Body of pancreas (tissue), 4 donors: ENCODE data around the gene COMMD3. TPM values are rescaled to one million over a fixed set of nuclear protein-coding genes. Genes with fewer than 3 reads are reported as not detected.
A peak's percentile ranks its signal among the peaks of the same experiment; 100 is the strongest.

ENCODE experiments used
- ATAC-seq: fragments of 150-250 bp; one replicate; pipeline ENCODE4 v1.9.1; 2016
- DNase-seq, 4 donors: peaks; one replicate each; pipeline ENCODE4 v3.0.0-alpha.2; 2019
- H3K27ac ChIP-seq, 4 donors: fragments of 200-600 bp; sonication (generic); 1 replicate in 3 of 4; 2 replicates in 1 of 4; pipeline versions ENCODE4 v1.5.1 to v1.6.1; 2016 to 2019; ENCODE audit warnings: mild to moderate bottlenecking in 1 of 4, mixed read lengths in 1 of 4, moderate library complexity in 1 of 4
- H3K27me3 ChIP-seq, 2 donors: fragments of 200-600 bp; sonication (generic); one replicate each; pipeline ENCODE4 v1.6.0; 2016; ENCODE audit warnings: mild to moderate bottlenecking in 1 of 2
- H3K36me3 ChIP-seq, 2 donors: fragments of 200-600 bp; sonication (generic); replicated peaks in 1 of 2; 2 replicates each; pipeline ENCODE4 v1.5.1; 2016; ENCODE audit warnings: low read depth in 2 of 2; ENCODE audit not compliant: insufficient read depth in 1 of 2
- H3K4me1 ChIP-seq: fragments of 200-600 bp; sonication (generic); one replicate; pipeline ENCODE4 v1.6.0; 2016
- H3K4me3 ChIP-seq, 2 donors: fragments of 200-600 bp; sonication (generic); 1 replicate in 1 of 2; 2 replicates in 1 of 2; pipeline ENCODE4 v1.5.1; 2016 to 2019
- H3K9me3 ChIP-seq, 3 donors: fragments of 200-600 bp; sonication (generic); 1 replicate in 2 of 3; 2 replicates in 1 of 3; pipeline ENCODE4 v1.5.1; 2016
- CTCF ChIP-seq, 7 experiments: fragments of 450-650 bp in 4 of 7; fragments of 200-600 bp in 3 of 7; sonication (generic) in 3 of 7; IDR thresholded peaks; one replicate each; pipeline ENCODE4 v1.5.1; 2016 to 2019; ENCODE audit warnings: antibody characterized with exemption in 7 of 7
- POLR2A ChIP-seq, 3 donors: fragments of 450-650 bp; IDR thresholded peaks; one replicate each; pipeline ENCODE4 v1.6.1; 2016; ENCODE audit warnings: antibody characterized with exemption in 3 of 3, mild to moderate bottlenecking in 2 of 3
- WGBS, 2 donors: methylation state at CpG; one replicate each; pipeline ENCODE4 v1.1.5; 2017; 5-methylcytosine and 5-hydroxymethylcytosine counted together
- intact Hi-C: fragments of 100-400 bp; cut with DNase I; formaldehyde crosslinking; loops from one replicate; pipeline ENCODE4 v1.15.1; 2023
- total RNA-seq, 2 donors: library from RNA; depleted of rRNA; stranded (reverse); fragments of >200 nt; gene quantifications; one replicate each; pipeline ENCODE4 v1.1.0, GENCODE V29; 2016

The COMMD3 gene
- total RNA-seq, 2 donors from 2014 or later: 14.8 to 32.7 TPM

GRCh38 chr10:22339761-22340328 lies 23.7 kb downstream of the COMMD3 start:
- Histone ChIP-seq H3K27me3 (peaks cover 13 to 43% of the 10 kb centered on the region in 2 donors), H3K4me1 (peaks cover 30% of the 10 kb centered on the region), H3K27ac (peak overlapping the region in 3 of 4 donors; percentile 93 to 98 (median 97)), H3K9me3 (no peaks in the 10 kb centered on the region), H3K4me3 (peak overlapping the region in 1 of 2 donors; percentile 52), H3K36me3 (no peaks in the 10 kb centered on the region)
- intact Hi-C loops: no loop called here
- DNase-seq: no peak
- ATAC-seq: no peak
- 1% methylated on average over 13 of the region's 13 CpGs for WGBS, 2 donors
- TF ChIP-seq CTCF (IDR thresholded peaks at IDR 0.05): no peak
- no peak for TF ChIP-seq POLR2A (IDR thresholded peaks at IDR 0.05)

- 1% methylated on average over 19 to 98 of the region's 98 CpGs for WGBS, 2 donors
- H3K27me3 ChIP-seq: peaks cover 8 to 43% of the 10 kb centered on the region in 2 donors
- intact Hi-C loops: no loop called here
These were observed 24.4 kb downstream of the COMMD3 start for GRCh38 chr10:22340329-22341189.

GRCh38 chr10:22341190-22341925 lies 25.2 kb downstream of the COMMD3 start:
- WGBS, 2 donors: 2 to 12% methylated on average over 13 to 40 of the region's 40 CpGs
- H3K27me3 ChIP-seq: peaks cover 3 to 43% of the 10 kb centered on the region in 2 donors
- no peaks in the 10 kb centered on the region for H3K9me3 ChIP-seq
- H3K4me1 ChIP-seq: peaks cover 21% of the 10 kb centered on the region
- intact Hi-C loops: no loop called here
- peak overlapping the region; percentile 86 to 98 (median 95) for H3K27ac ChIP-seq
- H3K4me3 ChIP-seq: peak overlapping the region; percentile 52 to 89
- TF ChIP-seq CTCF (IDR thresholded peaks at IDR 0.05): no peak
- TF ChIP-seq POLR2A (IDR thresholded peaks at IDR 0.05): no peak
- peak in 1 of 4 donors; percentile 62 for DNase-seq
- peak; percentile 41 for ATAC-seq
- H3K36me3 ChIP-seq: no peaks in the 10 kb centered on the region

More at GRCh38 chr10:22340329-22341189, 24.4 kb downstream of the COMMD3 start:
- Histone ChIP-seq H3K4me3 (peak overlapping the region; percentile 52 to 89), H3K36me3 (no peaks in the 10 kb centered on the region), H3K27ac (peak overlapping the region; percentile 86 to 98 (median 95)), H3K4me1 (peaks cover 28% of the 10 kb centered on the region), H3K9me3 (no peaks in the 10 kb centered on the region)
- peak; percentile 57 to 77 (median 76) for TF ChIP-seq POLR2A (IDR thresholded peaks at IDR 0.05)
- no peak for TF ChIP-seq CTCF (IDR thresholded peaks at IDR 0.05)
- DNase-seq (peak; percentile 55 to 69 (median 60)), ATAC-seq (peak; percentile 78)

GRCh38 chr10:22341926-22342196 lies 25.7 kb downstream of the COMMD3 start:
- Histone ChIP-seq H3K36me3 (no peaks in the 10 kb centered on the region), H3K27ac (no peak overlapping the region), H3K9me3 (no peaks in the 10 kb centered on the region), H3K4me1 (peaks cover 16% of the 10 kb centered on the region), H3K27me3 (peaks cover 3 to 41% of the 10 kb centered on the region in 2 donors), H3K4me3 (no peak overlapping the region)
- no peak for ATAC-seq
- 56% methylated on average over 3 of the region's 3 CpGs for WGBS, 2 donors
- intact Hi-C loops: no loop called here
- TF ChIP-seq POLR2A (IDR thresholded peaks at IDR 0.05): no peak
- no peak for TF ChIP-seq CTCF (IDR thresholded peaks at IDR 0.05)
- no peak for DNase-seq
